GM19043 (cell line): ENCODE data around the gene SDSL.

Experiments
- ATAC-seq: cut with Tn5 transposase; IDR thresholded peaks from one replicate; pipeline ENCODE4 v1.9.1; 2021; ENCODE audit warnings: low read depth; ENCODE audit not compliant: unreplicated experiment

Gene SDSL

DNA sequence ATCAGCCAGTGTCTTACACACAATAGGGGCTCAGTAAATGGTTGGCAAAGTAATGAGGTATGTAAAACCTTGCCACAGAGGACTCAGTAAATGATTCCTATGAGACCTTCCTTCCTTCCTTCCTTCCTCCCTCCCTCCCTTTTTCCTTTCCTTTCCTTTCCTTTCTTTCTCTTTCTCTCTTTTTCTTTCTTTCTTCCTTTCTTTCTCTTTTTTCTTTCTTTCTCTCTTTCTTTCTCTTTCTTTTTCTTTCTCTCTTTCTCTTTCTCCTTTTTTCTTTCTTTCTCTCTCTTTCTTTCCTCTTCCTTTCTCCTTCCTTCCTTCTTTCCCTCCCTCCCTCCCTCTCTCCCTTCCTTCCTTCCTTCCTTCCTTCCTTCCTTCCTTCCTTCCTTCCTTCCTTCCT is 26.0 kb upstream of the SDSL start:
- ATAC-seq: no peak

DNA sequence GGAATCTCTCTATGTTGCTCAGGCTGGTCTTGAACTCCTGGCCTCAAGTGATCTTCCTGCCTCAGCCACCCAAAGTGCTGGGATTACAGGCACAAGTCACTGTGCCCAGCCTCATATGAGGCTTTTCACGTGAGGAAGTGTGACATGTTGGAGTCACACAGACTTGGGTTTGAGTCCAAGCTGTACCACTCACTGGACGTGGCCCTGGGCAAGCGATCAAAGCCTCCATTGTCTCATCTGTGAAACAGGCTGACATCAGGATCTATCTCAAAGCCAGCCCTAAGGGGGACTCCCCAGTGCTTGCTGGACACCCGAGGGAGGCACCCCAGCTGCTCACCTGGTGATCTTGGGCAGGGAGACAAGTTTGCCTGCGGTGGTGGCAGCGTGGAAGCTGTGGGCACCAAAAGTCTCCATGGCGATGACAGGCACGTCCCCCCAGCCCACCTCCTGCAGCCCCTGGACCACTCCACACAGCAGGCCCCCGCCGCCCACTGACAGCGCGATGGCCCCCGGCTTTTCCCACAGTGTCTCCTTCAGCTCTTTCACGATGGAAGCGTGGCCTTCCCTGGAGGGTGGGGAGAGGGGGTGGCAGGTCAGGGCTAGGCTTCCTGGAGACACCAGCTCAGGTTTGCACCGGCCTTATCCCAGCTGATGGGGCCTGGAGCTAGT is 25.2 kb upstream of the SDSL start:
- ATAC-seq: no peak

DNA sequence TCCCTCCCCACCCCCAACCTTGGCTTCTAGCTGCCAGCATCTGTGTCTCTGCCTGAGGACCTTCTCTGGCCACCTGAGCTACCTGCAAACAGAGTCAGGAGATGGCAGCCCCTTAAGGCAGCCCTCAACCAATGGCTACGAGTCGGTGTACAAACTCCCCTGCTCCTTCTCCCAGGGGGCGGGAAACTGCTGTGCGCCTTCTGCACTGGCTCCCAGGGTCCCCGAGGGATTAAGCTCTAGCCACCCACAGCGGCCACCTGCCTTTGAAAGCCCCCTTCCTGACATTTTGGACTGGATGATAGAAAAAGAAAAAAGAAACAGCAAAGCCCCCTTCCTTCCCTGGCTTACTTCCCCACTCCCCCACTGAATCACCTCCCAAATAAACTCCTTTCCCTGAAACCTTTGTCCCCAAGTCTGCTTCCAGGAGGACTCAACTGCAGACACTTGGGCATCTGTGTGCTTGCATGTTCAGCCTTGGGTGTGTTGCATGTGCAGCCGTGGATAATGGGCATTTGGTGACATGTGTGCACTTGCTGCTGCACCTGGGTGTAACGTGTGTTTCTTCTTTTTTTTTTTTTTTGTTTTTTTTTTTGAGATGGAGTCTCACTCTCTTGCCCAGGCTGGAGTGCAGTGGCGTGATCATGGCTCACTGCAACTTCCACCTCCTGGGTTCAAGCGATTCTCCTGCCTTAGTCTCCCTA is 24.5 kb upstream of the SDSL start:
- ATAC-seq: no peak

GRCh38 chr12:113398346-113399290 is 23.6 kb upstream of the SDSL start:
- ATAC-seq: no peak

DNA sequence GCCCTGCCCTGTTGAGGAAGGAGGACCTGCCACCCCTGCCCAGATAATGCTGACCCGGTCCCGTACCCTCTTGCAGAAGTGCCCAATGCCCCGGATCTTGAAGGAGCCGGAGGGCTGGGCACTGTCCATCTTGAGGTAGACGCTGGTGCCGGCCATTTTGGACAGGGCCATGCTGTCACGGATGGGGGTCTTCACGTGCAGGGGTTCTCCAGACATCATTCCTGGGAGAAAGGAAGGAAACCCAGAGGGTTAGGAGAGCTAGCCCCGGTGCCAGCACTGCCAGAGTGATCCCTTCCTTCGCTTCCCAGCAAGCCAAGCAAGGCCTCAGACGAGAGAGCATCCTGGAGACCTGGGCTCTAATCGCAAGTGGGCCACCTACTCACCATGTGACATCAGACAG is 22.7 kb upstream of the SDSL start:
- no peak for ATAC-seq

DNA sequence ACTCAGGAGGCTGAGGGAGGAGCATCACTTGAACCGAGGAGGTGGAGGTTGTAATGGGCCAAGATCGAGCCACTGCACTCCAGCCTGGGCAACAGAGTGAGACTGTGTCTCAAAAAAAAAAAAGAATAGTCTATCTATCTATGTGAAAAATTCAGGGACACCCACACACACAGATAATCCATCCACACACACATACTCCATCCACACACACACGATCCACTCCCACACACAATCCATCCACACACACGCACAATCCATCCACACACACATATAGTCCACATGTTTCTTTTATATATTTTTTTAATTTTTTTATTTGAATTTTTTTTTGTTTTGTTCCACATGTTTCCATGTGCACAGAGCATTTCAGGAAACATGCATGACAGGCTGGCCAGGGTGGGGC is 21.8 kb upstream of the SDSL start:
- no peak for ATAC-seq

DNA sequence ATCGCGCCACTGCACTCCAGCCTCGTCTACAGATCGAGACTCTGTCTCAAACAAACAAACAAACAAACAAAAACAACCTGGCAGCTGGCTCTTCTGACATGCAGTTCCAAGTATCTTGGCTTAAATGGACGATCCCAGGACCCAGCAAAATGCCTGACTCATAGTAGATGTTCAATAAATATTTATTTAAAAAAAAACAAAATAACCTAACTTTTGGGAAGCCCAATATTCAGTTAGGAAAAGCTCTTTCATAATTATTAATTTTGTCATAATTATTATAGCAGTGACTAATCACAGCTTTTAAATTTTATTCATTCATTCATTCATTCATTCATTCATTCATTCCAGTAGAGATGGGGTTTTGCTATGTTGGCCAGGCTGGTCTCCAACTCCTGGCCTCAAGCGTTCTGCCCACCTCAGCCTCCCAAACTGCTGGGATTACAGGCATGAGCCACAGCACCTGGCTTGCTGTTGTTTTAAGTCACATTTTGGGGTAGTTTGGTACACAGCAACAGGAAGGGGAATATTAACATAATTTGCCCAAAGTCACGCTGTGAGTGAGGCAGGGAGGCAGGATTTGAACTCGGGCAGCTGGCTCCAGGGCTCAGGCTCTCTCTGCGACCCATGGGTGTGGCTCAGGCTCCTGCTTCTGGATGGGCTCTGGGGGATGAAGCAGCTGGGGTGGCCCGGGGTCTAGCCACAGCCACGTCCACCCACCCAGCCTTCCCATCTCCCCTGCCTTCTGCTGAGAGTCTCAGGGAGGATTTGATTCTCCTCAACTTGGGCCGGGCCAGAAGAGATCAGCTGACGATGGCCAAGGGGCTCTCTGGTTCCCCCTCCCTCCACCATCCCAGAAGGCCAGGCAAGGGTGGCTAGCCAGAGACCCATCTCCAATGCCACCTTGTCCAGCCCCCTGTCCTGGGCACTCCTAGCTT is 20.8 kb upstream of the SDSL start:
- no peak for ATAC-seq

DNA sequence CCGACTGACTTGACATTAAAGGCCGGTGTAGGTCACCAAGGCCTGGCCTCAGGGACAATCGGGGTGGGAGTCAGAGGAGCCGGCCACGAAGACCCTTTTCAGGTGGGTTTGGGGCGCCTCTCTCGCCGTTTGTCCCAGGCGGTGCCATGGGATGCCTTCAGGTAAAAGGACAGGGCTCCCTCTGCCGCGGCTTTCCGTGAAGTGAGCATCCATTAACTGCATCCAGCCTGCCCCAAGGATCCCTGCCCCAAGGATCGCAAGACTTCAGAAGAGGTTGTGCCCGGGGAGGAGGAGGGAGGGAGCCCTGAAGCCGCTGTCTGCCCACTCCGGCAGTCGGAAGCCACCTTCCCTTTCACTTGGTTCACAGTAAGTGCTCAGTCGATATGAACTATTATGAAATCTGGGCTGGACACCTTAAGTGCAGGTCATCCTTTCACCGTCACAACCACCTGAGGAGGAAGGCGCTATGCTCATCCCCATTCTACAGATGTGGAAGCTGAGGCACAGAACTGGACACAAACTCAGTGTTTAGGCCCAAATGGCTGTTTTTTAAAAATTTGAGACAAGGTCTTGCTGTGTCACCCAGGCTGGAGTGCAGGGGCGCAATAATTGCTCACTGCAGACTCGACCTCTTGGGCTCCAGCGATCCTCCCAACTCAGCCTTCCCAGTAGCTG is 19.5 kb upstream of the SDSL start:
- no peak for ATAC-seq

DNA sequence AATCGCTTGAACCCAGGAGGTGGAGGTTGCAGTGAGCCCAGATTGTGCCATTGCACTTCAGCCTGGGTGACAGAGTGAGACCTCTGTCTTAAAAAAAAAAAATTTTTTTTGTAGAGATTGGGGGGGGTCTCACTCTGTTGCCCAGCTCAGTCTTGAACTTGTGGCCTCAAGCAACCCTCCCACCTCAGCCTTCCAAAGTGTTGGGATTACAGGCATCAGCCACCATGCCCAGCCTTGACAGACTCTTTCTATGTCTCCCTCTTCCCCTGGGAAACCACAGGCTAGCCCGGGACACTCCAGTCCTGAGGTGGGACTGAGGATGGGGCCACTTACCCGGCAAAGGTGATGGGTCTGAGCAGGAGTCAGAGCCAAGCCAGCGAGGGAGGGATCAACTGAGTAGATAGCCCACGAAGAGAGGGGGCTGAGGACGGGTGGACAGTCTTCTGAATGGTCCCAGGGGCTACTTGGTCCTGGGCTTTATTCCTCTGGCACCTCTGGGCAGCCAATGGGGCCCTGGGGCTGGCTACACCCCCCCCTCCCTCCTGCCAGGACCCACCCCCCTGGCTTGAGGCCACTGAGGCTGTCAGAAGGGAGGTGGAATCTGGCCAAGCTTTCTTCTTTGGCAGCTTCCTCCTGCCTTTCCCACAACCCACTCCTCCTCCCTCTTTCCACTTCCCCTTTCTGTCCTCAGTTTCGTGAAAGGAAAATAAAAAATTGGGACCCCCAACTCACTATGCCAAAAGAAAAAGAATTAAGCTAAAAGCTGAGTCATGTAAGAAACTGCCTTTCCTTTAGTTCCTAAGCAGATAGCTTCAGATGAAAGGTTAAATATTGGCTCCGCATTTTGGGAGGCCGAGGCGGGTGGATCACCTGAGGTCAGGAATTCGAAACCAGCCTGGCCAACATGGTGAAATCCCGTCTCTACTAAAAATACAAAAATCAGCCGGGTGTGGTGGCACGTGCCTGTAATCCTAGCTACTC is 18.5 kb upstream of the SDSL start, which contains the start of gene SDS:
Gene SDS, minus strand, starts transcription at position 453 of the 981 bp plus-strand sequence. CDS start 4,179 bp downstream, outside the sequence.
- no peak for ATAC-seq

- no peak for ATAC-seq
These were observed 16.5 kb upstream of the SDSL start for GRCh38 chr12:113405694-113406093.

- ATAC-seq: no peak
These were observed 14.1 kb upstream of the SDSL start for GRCh38 chr12:113407931-113408600.

- ATAC-seq: no peak
These were observed 13.4 kb upstream of the SDSL start for GRCh38 chr12:113408756-113409298.

- no peak for ATAC-seq
These were observed 12.6 kb upstream of the SDSL start for GRCh38 chr12:113409462-113410124.

GRCh38 chr12:113413488-113413939 is 8.7 kb upstream of the SDSL start:
- ATAC-seq: no peak

GRCh38 chr12:113414519-113415038 is 7.6 kb upstream of the SDSL start:
- no peak for ATAC-seq

DNA sequence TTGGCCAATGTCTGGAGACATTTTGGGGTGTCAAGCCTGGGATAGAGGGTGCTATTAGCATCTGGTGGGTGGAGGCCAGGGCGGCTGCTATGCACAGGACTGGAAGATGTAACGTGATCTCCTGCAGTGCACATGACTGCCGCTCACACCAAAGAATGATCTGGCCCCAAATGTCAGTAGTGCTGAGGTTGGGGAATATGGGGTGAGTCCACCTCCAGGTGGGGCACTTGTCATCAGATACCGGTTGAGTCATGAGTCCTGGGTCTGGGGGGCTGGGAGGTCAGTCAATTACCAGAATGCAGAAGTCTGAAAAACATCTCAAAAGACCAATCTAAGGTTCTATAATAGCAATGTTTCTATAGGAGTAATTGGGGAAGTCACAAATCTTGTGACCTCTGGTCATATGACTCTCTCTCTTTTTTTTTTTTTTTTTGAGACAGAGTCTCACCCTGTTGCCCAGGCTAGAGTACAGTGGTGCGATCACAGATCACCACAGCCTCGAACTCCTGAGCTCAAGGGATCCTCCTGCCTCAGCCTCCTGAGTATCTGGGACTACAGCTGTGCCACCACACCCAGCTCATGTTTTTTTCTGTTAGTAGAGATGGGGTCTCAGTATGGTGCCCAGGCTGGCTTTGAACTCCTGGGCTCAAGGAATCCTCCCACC is 6.0 kb upstream of the SDSL start:
- ATAC-seq: no peak
